Stimulated activated CD4-positive, alpha-beta T cell treated with anti-CD3 and anti-CD28 coated beads, Interleukin-12 subunit alpha, Interleukin-12 subunit beta, amount 100 ng/mL, for 48 hours (primary cell): ENCODE data around the gene MESP2.

Source experiments
- DNase-seq, 3 donors: peaks; one replicate each; pipeline ENCODE4 v3.0.0-alpha.2; 2020; ENCODE audit warnings: low read depth in 2 of 3, low spot score in 1 of 3

The MESP2 gene

DNA sequence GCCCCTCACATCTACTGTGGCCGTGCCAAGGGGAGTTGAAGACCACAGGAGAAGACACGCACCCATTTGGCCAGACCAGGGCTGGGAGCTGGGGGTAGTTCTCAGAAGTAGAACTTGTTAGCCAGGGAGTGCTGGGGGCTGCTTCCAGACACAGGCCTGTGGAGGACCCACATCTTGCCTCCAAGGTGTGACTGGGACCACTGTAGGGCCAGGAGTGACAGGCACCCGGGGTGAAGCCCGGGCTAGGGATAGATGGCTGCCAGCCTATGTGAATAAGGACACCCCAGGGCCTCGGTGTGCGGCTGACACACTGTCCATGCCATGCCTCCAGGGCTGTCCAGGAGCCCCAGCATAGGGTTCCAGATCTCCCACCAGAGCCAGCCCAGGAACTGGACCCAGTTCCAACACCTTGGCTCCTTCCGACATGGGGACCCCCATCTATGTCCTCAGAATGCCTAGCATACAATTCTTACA lies 36.8 kb downstream of the MESP2 start:
- no peak for DNase-seq

DNA sequence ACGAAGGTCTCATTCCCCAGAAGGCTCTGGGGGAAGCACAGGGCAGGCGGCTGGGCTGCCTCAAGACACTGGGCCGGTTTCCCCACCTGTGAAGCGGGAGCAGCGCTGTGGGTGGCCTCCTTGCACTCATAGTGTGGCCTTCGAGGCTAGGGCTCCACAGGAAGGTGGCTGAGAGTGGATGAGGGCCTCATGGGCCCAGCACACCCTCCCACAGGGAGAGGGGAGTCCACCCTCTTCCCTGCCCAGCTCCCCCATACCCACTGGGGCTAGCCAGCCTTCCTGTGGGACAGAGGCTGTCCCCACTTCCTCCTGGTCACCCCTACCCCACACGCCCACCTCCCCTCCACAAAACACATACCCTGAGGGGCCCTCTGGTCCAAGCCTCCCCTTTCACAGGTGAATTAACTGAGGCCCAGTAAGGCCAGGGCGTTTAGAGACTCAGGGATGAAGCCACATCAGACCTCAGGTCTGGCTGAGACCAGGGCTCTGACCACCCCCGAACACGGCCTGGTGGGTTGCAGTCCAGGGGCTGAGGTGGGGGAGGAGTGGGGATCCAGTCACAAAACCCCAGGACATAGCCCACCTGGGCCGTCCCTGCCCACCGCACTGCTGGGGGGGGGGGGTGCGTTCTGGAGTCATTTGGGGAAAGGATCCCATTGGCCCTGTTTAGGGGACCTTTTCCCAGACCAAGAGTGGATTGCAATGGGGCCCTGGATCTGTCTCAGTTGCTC lies 37.4 kb downstream of the MESP2 start:
- DNase-seq = no peak

DNA sequence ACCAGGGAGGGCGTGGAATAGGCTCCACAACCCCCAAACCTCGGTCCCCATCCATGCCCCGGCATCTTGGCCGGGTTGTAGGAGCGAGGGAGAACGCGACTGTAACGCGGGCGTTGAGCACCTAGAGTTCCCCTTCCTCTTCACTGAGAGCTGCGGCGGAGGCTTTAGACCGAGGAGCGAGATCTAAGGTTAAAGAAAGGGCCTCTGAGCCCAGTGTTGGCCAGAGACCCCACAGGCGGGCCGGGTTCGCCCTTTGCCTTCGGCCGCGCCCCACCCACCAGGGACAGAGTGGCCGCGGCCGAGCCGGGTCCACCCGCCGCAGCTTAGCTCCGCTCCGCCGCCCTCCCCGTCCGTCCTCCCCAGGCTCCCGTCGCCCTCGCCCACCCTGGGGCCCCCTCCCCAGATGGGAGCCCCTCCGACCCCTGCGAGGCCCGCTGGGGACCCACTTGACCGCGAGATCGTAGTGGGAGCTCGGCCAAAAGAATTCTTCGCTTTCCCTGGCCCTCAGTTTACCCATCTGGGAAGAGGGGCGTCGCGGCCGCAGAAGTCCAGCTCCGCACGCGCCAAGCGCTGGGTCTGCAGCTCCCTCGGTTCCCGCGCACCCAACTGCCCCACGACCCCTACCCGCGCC lies 38.1 kb downstream of the MESP2 start:
- no peak for DNase-seq

DNA sequence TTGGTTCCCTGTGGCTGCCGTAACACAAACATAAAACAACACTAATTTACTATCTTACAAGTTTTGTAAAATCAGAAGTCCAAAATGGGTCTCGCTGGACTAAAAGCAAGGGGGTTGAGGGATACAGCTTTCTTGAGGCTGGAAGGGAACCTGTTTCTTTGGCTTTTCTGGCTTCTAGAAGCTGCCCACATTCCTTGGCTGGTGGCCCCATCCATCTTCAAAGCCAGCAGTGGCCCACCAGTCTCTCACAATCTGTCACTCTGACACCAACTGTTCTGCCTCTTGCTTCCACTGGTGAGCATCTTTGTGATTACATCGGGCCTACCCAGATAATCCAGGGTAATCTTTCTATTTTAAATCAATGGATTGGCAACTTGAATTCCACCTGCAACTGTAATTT lies 39.6 kb downstream of the MESP2 start:
- DNase-seq = no peak

DNA sequence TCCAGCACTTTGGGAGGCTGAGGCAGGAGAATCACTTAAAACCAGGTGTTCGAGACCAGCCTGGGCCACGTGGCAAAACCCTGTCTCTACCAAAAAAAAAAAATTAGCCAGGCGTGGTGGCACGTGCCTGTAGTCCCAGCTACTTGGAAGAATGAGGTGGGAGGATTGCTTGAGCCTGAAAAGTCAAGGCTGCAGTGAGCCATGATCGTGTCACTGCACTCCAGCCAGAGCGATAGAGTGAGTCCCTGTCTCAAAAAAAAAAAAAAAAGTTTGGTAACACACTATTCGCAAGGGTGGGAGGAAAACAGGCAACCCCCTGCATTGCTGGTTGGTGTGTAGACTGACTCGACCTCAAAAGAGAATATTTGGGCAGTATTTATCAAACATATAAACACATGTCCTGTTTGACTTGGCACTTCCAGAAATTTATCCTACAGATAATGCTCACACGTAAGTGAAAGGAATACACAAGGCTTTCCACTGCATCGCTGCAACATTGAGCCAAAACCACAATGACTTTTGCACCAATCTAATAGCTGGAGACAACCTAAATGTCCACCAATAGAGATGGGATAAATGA lies 41.7 kb downstream of the MESP2 start:
- no peak for DNase-seq

DNA sequence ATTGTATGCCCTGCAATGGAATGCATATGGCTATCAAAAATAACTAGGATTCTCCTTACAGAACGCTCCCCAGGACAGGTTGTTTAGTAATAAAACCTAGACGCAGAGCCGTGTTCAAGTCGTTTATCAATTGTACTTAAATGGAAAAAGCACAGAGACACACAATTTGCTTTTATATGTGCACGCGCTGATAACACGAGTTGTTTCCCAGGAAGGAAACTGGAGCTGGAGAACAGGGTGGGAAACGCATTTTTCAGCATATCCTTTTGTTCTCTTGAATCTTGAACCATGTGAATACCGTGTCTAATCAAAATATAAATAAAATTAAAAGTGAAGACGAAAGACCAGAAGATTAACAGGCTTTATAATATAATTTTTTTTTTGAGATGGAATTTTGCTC lies 42.2 kb downstream of the MESP2 start:
- DNase-seq = no peak

DNA sequence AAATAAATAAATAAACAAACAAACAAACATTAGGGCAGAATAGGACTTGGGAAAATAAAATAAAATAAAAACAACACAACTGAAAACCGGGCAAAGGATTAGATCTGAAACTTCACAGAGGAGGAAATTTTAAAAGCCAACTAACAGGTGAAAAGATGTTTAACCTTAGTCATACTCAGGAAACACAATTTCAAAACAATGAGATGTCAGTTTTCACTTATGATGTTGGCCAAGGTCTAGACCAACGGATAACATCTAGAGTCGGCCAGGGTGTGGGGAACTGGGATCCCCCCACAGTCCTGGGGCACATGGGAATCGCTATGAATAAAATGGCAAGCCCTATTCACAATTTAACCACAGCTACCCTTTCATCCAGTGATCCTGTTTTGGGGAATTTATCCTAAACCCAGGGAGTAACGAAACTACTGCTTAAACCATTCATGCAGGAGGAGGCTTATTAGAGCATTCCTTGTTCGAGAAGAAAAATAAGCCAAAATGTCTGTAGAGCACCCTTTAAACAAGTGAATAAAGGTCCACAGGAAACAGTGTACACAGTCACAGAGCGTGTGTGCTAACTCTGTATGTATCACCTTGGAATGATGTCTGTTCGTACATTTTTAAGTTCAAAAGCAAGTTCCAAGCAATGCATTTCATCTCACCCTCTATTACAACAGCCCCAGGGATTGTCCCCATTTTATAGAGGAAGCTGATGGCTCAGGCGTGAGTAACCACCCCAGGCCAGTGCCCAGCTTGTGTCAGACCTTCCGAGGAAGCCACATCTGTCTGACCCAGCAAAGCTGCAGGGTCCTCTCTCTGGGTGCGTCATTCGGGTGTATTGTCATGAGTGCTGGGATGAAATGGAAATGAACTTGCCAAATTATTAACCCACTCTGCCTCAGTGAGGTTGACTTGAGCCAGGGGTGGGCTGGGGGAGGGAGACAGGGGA lies 44.8 kb downstream of the MESP2 start:
- no peak for DNase-seq

DNA sequence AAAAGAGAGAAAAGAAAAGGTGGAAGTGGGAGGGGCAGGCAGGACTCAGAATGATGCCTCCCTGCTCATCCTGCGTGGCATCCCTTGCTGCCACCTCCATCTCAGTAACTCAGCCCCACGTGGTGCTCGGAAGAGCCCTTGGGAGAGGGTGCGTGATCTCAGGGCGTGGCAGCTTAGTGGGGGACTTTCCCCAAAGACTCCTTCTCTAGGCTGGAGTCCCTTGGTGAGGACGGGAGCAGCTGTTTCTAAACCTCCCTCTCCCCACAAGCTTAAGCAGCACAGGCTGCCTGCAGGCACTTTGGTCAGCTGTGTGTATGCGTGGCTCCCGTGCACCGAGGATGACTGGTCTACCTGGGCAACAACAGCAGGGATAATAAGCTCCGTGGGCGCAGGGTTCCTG lies 45.9 kb downstream of the MESP2 start:
- no peak for DNase-seq

DNA sequence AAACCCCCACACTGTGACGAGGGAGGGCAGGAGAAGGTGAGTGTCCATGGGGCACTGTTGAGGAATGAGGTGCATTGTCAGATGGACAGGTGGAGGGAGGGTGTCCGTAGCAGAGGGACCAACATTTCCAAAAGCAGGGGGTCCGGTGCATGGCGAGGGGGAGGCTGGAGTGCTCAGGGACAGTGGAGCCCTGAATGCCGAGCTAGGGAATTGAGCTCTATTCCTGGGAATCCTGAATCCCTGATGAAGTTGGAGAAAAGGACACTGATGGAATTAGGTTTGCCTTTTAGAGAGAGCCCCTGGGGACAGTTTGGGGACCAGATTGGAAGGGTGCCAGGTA lies 46.4 kb downstream of the MESP2 start:
- no peak for DNase-seq

DNA sequence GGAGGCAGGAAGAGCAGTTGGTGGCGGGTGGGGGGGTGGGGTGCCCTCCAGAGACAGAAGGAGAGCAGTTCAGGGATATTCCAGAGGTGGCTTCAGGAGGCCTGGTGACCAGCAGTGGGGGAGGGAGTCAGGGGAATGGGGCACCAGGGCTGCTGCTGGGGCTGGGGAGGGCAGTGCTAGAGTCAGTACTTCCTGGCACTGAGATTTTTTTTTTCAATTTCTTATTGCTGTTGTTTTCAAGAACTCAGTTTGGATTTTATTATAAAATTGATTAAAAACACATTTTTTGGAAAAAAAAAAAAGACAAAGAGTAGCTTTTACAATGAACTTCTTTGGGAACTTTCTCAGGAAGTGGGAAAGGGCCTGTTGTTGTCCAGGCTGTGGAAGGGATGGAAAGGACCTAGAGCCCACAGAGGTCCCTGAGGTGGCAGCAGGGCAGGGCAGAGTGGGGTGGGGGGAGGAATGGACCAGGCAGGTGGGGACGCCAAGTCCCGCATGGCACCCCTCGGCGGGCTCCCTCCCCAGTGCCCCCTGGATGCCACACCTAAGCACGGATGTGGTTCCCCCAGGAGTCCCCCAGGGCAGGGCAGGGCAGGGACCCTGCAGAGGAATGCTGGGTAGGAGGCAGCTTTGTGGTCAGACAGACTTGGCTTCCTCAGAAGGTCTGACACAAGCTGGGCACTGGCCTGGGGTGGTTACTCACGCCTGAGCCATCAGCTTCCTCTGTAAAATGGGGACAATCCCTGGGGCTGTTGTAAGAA lies 47.0 kb downstream of the MESP2 start:
- no peak for DNase-seq

DNA sequence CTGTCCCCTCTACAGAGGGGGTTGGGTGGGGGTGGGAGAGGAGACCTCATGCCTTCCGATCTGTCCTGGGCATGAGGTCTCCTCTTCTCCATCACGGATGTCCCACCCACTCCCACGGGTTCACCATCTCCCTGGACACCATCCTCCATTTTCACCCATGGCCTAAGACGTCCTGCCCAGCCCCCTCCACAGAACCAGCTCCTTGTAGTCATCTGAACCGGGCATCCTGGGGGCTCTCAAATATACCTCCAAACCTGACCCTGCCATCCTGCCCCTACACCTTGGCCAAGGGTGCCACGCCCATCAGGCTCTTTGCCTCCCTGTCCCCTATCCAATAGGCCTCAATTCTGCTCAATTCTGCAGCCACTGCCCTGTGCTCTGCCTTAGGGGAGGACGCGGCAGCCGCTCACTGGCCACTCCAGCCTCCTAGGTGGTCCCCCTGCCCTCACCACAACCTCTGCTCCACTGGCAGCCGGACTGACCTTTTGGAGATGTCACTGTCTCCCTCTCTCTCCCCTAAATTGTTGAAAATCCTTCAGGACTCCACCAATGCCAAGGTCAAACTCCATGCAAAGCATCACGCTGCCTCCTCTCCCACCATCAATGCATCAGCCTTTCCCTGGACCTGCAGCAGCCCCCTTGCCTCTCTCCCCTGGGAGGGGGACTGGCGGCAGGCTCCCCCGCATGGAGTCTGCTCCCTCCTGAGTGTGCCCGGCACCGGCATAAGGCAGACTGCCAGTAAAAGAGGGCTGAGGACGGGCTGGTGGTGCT lies 47.9 kb downstream of the MESP2 start:
- DNase-seq = no peak

DNA sequence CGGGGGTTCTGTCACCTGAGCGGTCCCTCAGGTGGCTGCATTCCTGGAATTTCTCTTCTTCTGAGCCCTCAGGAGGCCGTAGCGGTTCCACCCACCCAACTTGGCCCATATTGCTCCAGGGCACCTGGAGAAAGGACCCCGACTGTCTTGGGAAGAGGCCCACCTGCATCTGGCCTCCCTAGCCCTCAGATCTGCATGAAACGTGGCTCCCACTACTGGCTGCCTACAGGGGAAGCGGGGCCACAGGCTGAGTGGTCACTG lies 48.4 kb downstream of the MESP2 start:
- no peak for DNase-seq

DNA sequence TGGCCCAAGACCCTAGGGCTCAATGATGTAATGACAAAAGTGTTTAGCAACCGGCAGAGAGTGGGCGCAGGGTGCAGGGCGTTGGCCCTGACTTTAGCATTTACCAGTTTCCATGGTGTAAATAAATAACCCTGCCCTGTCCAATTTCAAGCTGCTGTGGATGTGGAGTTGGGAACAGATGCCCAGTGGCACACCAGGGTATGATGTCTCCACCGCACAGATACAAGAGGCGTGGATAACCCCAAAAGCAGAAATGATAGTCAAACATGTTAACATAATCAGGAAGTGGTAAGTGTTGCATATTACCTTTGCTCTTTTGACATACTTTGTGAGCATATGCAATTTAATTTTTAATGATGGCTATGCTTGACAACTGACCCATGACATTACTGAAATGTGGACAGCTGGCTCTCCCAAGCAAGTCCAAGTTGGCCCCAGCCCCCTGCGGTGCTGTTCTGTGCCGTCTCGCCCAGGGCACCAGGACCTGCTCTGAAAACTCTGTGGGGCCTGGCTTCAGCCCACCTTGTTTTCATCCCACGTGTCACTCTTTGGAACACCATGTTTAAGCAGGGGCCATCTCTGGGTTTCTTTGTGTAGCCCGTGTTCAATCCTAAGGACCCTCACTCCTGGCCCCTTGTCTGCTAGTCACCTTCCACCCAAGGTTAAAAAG lies 49.3 kb downstream of the MESP2 start:
- no peak for DNase-seq

DNA sequence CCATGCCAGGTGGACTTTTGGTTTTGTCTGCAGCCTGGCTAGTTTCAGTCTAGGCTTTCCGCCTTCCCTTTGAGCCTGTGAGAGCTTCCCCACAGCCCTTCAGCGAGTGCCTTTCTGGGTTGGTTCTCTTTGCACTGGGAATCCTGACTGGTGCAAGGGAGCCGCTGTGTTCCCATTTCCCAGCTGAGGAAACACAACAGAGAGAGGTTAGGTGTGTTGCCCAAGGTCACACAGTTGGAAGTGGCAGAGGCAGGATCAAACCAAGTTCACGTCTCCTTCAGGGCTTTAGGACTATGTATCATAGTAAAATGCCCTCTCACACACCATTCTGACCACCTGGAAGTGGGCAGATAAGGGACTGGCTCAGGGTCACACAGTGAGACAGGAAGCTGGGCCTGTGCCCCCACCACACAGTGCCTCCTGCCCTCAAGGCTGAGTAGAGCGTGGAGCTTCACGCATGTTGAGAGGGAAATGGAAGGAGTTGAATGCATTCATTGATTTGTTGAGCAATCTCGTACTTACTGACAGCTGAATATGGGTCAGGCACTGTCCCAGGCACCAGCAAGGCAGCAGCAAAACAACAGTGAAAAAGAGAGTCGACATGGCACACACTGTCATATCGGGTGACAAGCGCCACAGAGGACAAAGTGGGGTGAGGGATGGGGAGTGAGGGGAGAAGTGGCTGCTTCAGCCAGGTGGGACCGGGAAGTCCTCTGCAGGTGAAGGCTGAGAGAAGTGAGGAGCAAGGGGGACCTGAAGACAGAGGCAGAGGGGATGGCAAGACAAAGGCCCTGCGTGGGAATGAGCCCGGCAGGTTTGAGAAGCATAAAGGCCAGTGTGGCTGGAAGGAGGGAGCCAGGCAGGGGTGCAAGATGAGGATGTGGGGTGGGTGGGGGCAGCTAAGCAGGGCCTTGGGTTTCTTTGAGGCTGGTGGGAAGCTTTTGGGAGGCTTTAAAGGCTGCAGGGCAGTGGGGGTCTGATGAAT lies 50.8 kb downstream of the MESP2 start:
- DNase-seq = no peak

DNA sequence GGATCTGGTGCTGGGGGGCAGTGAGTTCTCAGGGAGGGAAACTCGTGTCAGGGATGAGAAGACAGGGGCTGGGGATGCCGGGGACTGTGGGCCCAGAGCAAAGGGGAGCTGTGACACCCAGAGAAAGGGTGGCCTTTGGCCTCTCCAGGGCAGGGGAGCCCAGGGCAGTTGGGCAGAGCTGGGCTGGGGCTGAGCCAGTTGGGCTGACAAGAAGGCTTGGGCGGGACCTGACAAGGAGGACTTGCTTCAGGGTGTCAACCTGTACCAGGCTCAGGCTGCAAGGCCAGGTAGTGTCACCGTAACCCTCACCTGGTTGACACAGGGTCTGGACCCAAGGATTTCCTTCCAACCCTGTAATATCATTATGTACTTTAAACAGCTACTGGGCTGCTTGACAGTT lies 51.7 kb downstream of the MESP2 start:
- no peak for DNase-seq
